Dermis microvascular lymphatic vessel endothelial cell (primary cell): ENCODE results near the gene ZNF784. TPM values are rescaled to one million over a fixed set of nuclear protein-coding genes. Genes with fewer than 3 reads are reported as not detected.

Experiments
- DNase-seq, 2 donors: peaks; one replicate each; pipeline versions ENCODE4 v3.0.0 to v3.0.0-alpha.2; 2010; ENCODE audit warnings: low read depth in 2 of 2
- total RNA-seq: library from RNA; depleted of rRNA; stranded (reverse); fragments of >200 nt; gene quantifications from 2 replicates; pipeline ENCODE4 v1.2.1, GENCODE V29; 2014

Gene ZNF784
- total RNA-seq, 1 donor from 2014 or later = 3.3 TPM

DNA sequence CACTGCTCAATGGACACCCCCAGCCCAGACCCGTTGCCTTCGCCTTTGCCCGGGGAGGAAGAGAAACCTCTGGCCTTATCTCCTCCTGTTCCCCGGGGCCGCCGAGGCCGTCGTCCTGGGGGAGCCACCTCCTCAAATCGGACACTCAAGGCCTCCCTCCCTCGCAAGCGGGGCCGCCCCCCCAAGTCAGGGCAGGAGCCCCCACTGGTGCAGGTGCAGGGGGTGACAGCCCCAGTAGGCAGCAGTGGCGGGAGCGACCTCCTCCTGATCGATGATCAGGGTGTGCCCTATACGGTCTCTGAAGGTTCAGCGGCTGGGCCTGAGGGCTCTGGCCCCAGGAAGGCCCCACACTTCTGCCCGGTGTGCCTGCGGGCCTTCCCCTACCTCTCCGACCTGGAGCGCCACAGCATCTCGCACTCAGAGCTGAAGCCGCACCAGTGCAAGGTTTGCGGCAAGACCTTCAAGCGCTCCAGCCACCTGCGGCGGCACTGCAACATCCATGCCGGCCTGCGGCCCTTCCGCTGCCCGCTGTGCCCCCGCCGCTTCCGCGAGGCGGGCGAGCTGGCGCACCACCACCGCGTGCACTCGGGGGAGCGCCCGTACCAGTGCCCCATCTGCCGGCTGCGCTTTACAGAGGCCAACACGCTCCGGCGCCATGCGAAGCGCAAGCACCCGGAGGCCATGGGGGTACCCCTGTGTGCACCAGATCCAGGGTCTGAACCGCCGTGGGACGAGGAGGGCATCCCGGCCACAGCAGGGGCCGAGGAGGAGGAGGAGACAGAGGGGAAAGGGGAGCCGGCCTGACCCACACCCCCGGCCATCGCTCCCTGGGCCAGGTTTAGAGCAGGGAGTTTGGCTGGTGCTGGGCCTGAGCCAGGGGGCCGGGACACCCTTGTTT is 22.0 kb downstream of the ZNF784 start:
- DNase-seq = no peak

GRCh38 chr19:55601084-55601483 is 23.3 kb downstream of the ZNF784 start:
- DNase-seq = no peak

GRCh38 chr19:55600662-55601028 is 23.7 kb downstream of the ZNF784 start:
- DNase-seq = no peak

DNA sequence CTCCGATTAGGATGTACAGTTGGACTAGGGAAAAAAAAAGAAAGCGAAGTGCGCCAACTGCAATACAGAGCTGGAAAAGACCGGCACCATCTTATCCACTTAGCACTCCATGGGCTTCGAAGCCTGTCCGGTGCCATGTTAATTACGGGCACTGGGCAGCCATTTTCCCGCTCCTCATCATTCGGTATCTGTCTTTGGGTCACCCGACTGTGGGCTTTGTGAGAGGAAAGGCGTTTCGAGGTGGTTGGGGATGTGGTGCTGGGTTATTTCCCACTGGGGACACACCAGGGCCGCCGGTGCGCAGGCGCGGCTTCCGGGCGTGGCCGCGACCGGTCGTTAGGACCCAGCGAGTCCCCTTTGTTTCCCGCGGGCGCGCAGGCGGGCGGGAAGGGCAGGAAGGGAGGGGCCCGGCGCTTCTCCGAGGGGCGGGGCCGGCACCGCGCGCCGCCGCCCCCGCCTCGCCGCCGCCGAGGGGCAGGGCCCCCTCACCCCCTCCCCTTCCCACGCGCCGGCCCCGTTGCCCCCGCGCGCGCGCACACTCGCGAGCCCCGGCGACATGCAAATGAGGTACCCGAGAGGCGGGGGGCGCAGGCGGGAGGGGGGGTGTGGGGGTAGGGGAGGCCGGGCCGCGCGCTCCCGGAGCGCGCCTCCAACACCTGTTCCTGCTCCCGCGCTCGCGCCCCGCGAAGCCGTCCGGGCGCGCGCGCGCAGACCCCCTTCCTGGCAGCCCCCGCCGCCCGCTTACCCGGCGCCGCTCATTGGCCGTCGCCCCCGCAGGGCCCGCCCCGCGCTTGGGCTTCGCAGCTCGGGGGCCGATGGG is 24.3 kb downstream of the ZNF784 start, which contains the start of gene ZNF524:
TSS of gene ZNF524 (plus strand) at position 447 of the 820 bp plus-strand sequence. CDS start 1,825 bp downstream, outside the sequence.
- peak; percentile 79 to 89 for DNase-seq

DNA sequence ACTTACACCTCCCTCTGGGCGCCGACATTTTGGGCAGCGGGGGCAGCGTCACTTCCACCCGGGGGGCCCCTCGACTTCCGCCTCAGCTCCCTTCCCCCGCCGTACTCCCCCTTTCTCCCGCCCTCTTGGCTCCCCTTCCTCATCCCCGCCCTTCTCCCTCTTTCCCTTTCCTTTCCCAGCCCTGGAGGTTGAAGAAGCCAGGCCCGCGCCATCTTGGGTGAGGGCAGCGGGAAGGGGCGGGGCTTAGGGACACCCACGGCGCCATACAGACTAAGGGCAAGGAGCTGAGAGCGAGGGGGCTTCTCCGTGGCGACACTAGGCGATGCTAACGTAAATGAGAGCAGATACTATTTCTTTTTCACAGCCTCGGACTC is 24.9 kb downstream of the ZNF784 start, which contains the start of gene FIZ1:
TSS of gene FIZ1 (minus strand) at position 50 of the 374 bp plus-strand sequence. CDS start 1,652 bp downstream, outside the sequence.
- DNase-seq = peak; percentile 96 to 99

DNA sequence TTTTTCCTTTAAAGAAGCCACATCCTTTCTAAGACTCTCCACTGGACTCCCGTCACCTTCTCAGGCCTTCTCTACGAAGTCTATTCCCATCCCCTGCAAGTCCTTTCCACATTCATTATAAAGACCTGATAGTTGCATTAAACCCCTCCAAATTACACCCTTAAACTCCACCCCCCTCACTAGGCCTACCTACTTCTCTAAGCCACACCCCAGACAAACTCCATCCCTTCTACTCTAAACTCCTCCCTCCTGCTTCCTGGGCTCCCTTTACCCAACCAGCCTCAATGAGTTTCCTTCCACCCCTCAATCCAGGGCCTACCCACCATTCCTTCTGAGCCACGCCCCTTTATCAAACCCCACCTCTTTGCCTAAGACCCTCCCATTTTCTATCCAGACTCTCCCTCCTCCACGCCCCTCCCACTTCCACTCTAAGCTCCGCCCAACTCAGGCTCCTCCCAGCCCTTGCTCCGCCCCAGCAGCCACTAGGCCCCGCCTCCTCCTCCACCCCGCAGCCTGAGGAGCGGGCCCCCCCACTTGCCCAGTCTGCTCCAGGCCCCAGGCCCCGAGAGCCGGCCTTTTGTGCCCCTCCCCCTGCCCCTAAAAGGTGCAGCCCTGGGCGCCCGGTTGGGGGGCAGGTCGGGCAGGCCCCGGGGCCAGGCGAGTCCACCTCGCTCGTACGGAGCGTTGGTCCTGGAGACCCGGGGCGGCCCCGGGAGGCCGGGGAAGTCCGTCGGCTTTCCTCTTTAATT is 25.5 kb downstream of the ZNF784 start:
- peak; percentile 89 to 96 for DNase-seq

DNA sequence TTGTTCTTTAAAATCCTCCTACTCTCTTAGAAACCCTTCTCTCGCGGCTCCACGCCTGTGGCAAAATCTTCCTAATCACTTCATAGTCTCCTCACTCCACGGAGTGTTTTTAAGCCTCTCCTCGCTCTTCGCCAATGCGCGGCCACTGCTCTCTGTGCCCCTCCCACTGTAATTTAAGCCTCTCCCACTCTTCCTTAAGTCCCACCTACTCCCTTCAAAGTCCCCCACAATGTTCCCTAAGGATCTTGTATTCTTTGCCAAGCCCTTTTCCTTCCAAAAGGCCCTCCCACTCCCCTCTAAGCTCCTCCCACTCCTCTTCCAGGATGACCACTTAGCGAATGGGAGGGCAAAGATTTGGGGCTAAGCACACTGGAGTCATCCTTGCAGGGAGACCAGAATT is 26.3 kb downstream of the ZNF784 start:
- DNase-seq = no peak

DNA sequence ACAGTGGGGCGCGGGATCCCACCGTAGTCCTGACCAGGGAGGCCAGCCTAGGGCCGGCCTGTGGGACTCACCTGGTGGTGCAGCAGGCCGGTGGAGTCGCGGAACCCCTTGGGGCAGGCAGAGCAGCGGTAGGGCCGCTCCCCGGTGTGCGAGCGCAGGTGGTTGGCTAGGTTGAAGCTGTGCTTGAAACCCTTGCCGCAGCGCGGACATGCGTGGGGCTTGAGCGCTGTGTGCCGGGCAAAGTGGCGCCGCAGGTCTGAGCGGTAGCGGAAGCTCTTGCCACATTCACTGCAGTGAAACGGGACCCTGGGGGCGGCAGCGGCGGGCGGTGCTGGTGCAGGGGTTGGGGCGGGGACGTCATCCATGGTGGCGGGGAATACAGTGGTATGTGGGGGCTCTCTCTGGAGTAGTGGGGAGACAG is 26.9 kb downstream of the ZNF784 start:
- DNase-seq = no peak

DNA sequence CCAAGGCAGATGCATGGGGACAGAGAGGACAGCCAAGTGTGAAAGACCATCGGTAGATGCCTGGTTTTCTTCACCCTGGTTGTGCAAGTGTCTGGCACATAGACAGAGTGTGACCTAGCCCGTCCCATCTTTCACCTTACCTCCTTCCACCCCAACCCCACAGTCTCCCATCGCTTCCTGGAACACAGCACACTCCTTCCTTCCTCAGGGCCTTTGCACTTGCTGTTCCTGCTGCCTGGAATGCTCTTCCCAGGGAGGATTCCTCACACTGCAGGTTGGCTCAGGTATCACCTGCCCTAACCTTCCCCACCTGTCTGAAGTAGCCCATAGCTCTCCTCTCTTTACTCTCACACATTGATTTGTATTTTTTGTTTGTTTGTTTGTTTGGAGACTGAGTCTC is 28.1 kb downstream of the ZNF784 start:
- no peak for DNase-seq

DNA sequence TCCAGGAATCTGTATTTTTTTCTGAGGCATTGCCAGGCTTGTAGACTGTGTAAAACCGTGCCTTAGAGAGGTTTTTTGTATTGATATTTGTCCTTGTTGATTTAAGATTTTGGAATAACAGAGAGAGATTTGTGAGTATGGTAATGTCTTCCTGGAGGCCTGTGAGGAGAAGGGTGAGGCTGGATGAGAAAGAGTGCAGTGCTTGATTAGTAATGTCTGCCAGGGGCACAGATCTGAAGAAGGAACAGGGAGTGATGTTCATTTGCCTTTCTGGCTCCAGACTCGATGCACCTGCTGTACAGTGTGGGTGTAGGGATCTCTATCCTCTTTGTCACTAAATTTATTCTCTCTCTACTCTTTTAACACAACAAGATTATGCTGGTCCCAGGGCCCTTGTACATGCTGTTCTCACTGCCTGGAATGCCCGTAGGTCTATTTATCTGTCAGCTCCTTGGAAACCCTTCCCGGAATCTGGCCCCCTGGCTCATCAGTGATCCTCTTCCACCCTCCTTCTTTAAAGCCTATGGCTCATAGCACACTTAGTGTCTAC is 29.3 kb downstream of the ZNF784 start:
- no peak for DNase-seq

GRCh38 chr19:55593096-55593772 is 31.1 kb downstream of the ZNF784 start:
- no peak for DNase-seq

GRCh38 chr19:55592391-55593090 is 31.8 kb downstream of the ZNF784 start:
- DNase-seq = no peak

GRCh38 chr19:55591555-55591954 is 32.8 kb downstream of the ZNF784 start:
- DNase-seq = no peak

- peak in 1 of 2 donors; percentile 11 for DNase-seq
Observed at GRCh38 chr19:55590617-55591016, 33.7 kb downstream of the ZNF784 start.

DNA sequence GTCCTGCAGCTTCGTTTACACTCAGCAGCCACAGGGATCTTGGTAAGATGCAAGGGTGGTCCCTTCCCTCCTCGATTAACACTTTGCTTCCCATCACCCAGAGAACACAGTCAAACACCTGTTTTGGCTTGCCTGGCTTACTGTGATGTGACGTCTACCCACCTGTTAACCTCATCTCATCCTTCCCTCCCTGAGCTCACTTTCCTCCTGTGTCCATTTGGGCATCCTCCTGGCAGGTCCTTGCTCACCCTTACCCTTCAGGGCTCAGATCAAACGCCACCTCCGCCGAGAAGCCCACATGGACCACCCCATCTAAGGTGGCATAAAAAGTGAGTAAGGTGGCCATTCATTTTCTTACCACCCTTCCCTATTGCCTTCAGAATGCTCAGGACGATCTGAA is 34.3 kb downstream of the ZNF784 start:
- DNase-seq = no peak

GRCh38 chr19:55588738-55589137 is 35.6 kb downstream of the ZNF784 start:
- no peak for DNase-seq

- peak; percentile 86 to 93 for DNase-seq
Observed at GRCh38 chr19:55586976-55587668, 37.2 kb downstream of the ZNF784 start.

DNA sequence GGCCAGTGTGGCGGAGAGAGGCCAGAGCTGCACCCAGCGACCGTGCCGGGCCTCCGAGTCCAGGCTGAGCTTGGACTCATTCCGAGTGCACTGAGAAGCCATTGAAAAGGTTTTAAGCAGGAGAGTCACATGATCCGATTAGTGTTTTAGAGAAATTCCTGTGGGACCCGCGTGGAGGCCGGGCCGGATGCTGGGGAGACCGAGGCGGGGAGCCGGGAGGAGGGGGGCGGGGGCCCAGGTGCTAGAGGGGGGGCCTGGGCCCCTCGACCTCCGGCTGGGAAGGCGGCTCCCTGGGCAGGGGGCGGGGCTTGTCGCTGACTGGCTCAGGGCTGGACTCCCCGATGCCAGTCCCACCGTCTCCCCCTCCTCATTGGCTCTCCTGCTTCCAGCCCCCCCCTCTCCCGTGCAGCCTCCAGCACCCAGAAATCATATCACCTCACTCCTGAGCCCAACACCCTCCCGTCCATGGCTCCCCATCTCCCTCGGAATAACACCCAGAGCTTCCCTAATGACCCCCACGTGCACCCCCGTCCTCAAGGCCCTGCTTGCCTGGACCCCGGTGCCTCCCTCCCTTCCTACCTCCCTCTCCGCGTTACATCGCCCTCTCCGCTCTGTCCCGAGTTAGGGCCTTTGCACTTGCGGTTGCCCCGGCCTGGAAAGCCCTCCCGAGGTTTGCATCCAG is 38.6 kb downstream of the ZNF784 start:
- DNase-seq = peak in 1 of 2 donors; percentile 58

DNA sequence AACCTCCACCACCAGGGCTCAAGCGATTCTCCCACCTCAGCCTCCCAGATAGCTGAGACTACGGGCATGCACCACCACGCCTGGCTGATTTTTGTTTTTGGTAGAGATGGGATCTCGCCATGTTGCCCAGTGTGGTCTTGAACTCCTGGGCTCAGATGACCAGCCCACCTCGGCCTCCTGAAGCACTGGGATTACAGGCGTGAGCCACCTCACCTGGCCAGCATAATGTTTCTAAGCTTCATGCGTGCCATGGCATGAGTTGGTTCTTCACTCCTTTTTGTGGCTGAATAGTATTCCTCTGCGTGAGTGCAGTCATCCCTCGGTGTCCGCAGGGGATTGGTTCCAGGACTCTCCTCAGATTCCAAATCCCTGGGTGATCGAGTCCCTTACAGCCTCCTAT is 39.5 kb downstream of the ZNF784 start:
- DNase-seq = no peak
